Upper lobe of right lung (tissue), 1 donor: ENCODE measurements around the gene ITGBL1. TPM values are rescaled to one million over a fixed set of nuclear protein-coding genes. Genes with fewer than 3 reads are reported as not detected.

Experiments used
- ATAC-seq: fragments of 200-7000 bp; cut with Tn5 transposase; one replicate; pipeline ENCODE4 v1.9.1; 2020; ENCODE audit warnings: mild to moderate bottlenecking, moderate library complexity
- DNase-seq: peaks from one replicate; pipeline ENCODE4 v3.0.0-alpha.2; 2020
- H3K27ac ChIP-seq: fragments of 200-600 bp; one replicate; pipeline ENCODE4 v1.8.0; 2022
- H3K27me3 ChIP-seq: fragments of 200-600 bp; one replicate; pipeline ENCODE4 v1.8.0; 2022; ENCODE audit warnings: mild to moderate bottlenecking
- H3K36me3 ChIP-seq: fragments of 200-600 bp; one replicate; pipeline ENCODE4 v1.8.0; 2022
- H3K4me1 ChIP-seq: fragments of 200-600 bp; one replicate; pipeline ENCODE4 v1.8.0; 2022
- H3K4me3 ChIP-seq: fragments of 200-600 bp; one replicate; pipeline ENCODE4 v1.8.0; 2022; ENCODE audit warnings: mild to moderate bottlenecking
- H3K9me3 ChIP-seq: fragments of 200-600 bp; one replicate; pipeline ENCODE4 v1.8.0; 2022
- intact Hi-C: fragments of 100-400 bp; cut with DNase I; formaldehyde crosslinking; loops from one replicate; pipeline ENCODE4 v1.11.0; 2022
- total RNA-seq: library from RNA; stranded (reverse); fragmentation: NEBNext Ultra II Directional; extraction: Animal tissue kit (Norgen Biotek cat#: 25700); gene quantifications from one replicate; pipeline ENCODE4 v1.2.1, GENCODE V29; 2021
- TF ChIP-seq, protein P1 (sequence below): fragments of 200-600 bp; IDR thresholded peaks from one replicate; pipeline ENCODE4 v1.8.0; 2022; ENCODE audit warnings: antibody characterized with exemption
- donor health status: DM: no; HTN: yes; CAD: no; lungs with severe emphysema.

The ITGBL1 gene
- total RNA-seq, 1 donor from 2014 or later = 43.6 TPM

DNA sequence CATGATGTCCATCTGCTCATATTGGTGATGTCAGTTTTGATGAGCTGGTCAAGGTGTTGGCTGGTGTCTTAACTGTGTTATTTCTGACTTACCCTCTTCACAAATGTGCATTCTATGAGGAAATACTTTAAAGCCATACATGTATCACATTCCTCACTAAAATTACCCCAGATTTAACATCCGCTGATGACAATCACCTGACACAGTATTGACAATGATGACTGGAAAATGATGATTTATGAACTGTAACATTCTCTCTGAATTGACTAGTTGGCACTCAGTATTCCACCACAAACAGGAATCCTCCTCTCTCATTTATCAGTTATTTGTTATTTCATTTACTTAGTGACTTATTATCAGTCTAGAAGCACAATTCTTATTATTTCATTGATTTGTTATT, 117.3 kb downstream of the ITGBL1 start:
- TF ChIP-seq, protein P1, sequence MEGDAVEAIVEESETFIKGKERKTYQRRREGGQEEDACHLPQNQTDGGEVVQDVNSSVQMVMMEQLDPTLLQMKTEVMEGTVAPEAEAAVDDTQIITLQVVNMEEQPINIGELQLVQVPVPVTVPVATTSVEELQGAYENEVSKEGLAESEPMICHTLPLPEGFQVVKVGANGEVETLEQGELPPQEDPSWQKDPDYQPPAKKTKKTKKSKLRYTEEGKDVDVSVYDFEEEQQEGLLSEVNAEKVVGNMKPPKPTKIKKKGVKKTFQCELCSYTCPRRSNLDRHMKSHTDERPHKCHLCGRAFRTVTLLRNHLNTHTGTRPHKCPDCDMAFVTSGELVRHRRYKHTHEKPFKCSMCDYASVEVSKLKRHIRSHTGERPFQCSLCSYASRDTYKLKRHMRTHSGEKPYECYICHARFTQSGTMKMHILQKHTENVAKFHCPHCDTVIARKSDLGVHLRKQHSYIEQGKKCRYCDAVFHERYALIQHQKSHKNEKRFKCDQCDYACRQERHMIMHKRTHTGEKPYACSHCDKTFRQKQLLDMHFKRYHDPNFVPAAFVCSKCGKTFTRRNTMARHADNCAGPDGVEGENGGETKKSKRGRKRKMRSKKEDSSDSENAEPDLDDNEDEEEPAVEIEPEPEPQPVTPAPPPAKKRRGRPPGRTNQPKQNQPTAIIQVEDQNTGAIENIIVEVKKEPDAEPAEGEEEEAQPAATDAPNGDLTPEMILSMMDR = no peak
- ATAC-seq = no peak
- DNase-seq = no peak
- Histone ChIP-seq H3K9me3 (no peaks in the 10 kb centered on the region), H3K4me1 (no peaks in the 10 kb centered on the region), H3K4me3 (no peak overlapping the region), H3K27me3 (no peaks in the 10 kb centered on the region), H3K36me3 (no peaks in the 10 kb centered on the region), H3K27ac (no peak overlapping the region)
- intact Hi-C loops = no loop called here

DNA sequence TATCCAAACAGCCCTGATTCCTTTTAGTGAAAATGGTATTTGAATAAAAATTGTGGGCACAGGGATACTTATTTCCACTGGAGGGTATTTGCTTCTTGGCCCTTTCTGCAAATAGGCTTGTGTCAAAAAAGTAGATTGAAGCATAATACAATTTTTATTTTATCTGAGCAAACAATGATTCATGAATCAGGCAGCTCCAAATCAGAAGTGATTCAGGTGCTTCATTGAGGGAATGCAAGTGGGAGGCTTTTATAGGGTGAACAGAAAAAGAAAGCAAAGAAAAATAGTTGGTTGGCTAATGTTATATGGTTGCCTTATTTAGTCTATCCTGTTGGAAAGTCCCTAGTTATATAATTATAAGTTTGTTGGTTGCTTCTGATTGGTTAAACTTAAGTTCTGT, 117.9 kb downstream of the ITGBL1 start:
- no peaks in the 10 kb centered on the region for H3K27me3 ChIP-seq
- no peak for ATAC-seq
- H3K27ac ChIP-seq = no peak overlapping the region
- intact Hi-C loops = no loop called here
- TF ChIP-seq, protein P1 = no peak
- DNase-seq = no peak
- H3K4me1 ChIP-seq = no peaks in the 10 kb centered on the region
- no peak overlapping the region for H3K4me3 ChIP-seq
- no peaks in the 10 kb centered on the region for H3K36me3 ChIP-seq
- H3K9me3 ChIP-seq = no peaks in the 10 kb centered on the region

DNA sequence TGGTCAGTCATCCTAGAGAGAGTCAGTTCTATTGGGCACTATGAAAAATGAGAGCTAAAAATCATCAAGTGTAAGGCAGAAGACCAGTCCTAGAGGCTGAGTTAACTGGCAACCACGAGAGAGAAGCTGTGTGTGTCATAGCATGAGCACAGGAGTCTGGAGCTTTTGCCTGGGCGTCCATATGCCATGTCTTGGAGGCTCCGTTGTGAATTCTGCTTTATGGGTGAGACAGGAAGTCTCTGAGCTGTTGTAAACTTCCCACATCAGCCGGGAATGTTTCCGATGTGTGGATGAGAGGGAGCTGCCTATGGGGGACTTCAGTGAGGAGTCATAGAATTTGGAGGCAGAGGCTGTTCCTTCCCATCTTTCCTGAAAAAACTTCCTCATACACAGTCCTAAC, 120.0 kb downstream of the ITGBL1 start:
- TF ChIP-seq, protein P1 = no peak
- intact Hi-C loops = no loop called here
- no peaks in the 10 kb centered on the region for H3K9me3 ChIP-seq
- no peaks in the 10 kb centered on the region for H3K27me3 ChIP-seq
- H3K4me1 ChIP-seq = no peaks in the 10 kb centered on the region
- H3K36me3 ChIP-seq = no peaks in the 10 kb centered on the region
- ATAC-seq = no peak
- no peak overlapping the region for H3K4me3 ChIP-seq
- no peak for DNase-seq
- H3K27ac ChIP-seq = no peak overlapping the region

DNA sequence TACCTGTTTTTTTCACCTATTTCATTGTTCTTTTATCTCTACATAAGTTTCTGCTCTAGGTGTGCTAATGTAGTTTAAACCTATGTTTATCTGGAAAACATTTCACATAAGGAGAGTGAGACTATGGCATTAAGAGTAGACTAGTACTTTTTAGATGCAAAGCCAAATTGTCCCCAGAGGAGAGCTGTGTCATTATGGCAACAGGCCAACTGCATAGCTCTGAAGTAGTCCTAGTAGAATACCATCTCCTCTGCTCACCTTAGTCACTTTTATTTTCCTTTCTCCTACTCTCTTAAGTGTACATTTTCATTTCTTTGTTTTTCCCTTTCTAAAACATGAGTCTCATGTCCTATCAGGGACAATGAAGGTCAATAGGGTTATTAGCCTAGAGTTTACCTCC, 123.1 kb downstream of the ITGBL1 start:
- DNase-seq = no peak
- intact Hi-C loops = no loop called here
- no peaks in the 10 kb centered on the region for H3K4me1 ChIP-seq
- ATAC-seq = no peak
- H3K4me3 ChIP-seq = no peak overlapping the region
- no peaks in the 10 kb centered on the region for H3K9me3 ChIP-seq
- TF ChIP-seq, protein P1 = no peak
- H3K27me3 ChIP-seq = no peaks in the 10 kb centered on the region
- H3K36me3 ChIP-seq = no peaks in the 10 kb centered on the region
- no peak overlapping the region for H3K27ac ChIP-seq

DNA sequence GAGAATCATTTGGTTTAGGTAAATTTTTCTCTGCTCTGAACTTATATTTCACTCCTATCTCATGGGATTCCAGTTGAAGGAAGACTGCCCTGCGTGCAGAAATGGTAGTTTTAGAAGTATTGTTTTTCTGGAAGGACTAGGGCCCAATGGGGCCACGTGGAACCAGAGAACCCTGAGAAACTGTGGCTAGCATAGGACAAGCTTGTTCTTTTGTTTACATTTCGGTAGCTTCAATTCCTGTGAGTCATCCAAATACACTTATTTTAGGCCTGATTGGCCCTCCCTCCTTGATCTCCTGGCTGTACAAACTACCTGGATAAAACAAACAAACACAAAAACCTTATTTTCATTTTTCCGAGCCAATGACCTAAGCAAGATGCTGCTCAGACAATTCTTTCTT, 124.0 kb downstream of the ITGBL1 start:
- ATAC-seq (no peak), DNase-seq (no peak)
- H3K4me1 ChIP-seq = no peaks in the 10 kb centered on the region
- no peak overlapping the region for H3K27ac ChIP-seq
- H3K27me3 ChIP-seq = no peaks in the 10 kb centered on the region
- no peaks in the 10 kb centered on the region for H3K9me3 ChIP-seq
- H3K36me3 ChIP-seq = no peaks in the 10 kb centered on the region
- TF ChIP-seq, protein P1 = no peak
- no peak overlapping the region for H3K4me3 ChIP-seq
- intact Hi-C loops = no loop called here

DNA sequence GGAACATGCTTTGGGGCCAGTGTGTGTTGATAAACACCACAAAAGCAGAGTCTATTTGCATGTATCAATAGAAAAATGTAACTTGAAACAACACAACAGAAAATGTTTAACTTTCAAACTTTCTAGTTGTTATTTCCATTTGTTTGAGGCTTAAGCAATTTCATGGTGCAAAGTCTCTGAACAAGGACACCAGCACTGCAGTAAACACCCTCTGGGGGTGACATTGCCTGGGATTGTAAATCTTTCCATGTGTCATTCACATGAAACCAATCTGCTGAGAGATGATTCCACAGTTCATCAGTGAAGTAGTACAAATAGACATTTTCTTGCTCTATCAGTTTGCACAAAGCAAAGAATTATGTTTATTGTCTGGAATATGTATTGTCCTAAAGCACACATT, 124.5 kb downstream of the ITGBL1 start:
- intact Hi-C loops = no loop called here
- Histone ChIP-seq H3K36me3 (no peaks in the 10 kb centered on the region), H3K4me3 (no peak overlapping the region), H3K4me1 (no peaks in the 10 kb centered on the region), H3K9me3 (no peaks in the 10 kb centered on the region), H3K27ac (no peak overlapping the region), H3K27me3 (no peaks in the 10 kb centered on the region)
- ATAC-seq = no peak
- TF ChIP-seq, protein P1 = no peak
- DNase-seq = no peak
